ENCODE data around the gene CCDC47. TPM values are rescaled to one million over a fixed set of nuclear protein-coding genes. Genes with fewer than 3 reads are reported as not detected.
"Not testable (repeated sequence)": the region's sequence is repeated elsewhere in the genome, so short reads cannot be mapped to it uniquely, and the experiment has no call there.

CCDC47 gene
- total RNA-seq, 6 experiments from 2014 or later, result 70.5 to 83.2 (median 74.8) TPM

GRCh38 chr17:63735691-63736090 is 37.7 kb downstream of the CCDC47 start:
- Mint-ChIP-seq H3K4me1 (ENCODE audit: low read depth) (peaks cover 5% of the 10 kb centered on the region), H3K4me3 (no peak overlapping the region), H3K9me3 (no peaks in the 10 kb centered on the region), H3K27me3 (ENCODE audit: insufficient read depth) (no peaks in the 10 kb centered on the region), H3K27ac (no peak overlapping the region), H3K36me3 (ENCODE audit: low read depth) (no peaks in the 10 kb centered on the region)
- TF ChIP-seq, protein P1, sequence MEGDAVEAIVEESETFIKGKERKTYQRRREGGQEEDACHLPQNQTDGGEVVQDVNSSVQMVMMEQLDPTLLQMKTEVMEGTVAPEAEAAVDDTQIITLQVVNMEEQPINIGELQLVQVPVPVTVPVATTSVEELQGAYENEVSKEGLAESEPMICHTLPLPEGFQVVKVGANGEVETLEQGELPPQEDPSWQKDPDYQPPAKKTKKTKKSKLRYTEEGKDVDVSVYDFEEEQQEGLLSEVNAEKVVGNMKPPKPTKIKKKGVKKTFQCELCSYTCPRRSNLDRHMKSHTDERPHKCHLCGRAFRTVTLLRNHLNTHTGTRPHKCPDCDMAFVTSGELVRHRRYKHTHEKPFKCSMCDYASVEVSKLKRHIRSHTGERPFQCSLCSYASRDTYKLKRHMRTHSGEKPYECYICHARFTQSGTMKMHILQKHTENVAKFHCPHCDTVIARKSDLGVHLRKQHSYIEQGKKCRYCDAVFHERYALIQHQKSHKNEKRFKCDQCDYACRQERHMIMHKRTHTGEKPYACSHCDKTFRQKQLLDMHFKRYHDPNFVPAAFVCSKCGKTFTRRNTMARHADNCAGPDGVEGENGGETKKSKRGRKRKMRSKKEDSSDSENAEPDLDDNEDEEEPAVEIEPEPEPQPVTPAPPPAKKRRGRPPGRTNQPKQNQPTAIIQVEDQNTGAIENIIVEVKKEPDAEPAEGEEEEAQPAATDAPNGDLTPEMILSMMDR (IDR thresholded peaks at IDR 0.05), result no peak
- no peak for DNase-seq

- TF ChIP-seq, protein P1 (IDR thresholded peaks at IDR 0.05), result no peak
- H3K27ac Mint-ChIP-seq, result no peak overlapping the region
- H3K27me3 Mint-ChIP-seq (ENCODE audit: insufficient read depth), result no peaks in the 10 kb centered on the region
These were observed 51.0 kb downstream of the CCDC47 start for GRCh38 chr17:63722403-63722802.

GRCh38 chr17:63720194-63720593 is 53.2 kb downstream of the CCDC47 start:
- not testable (repeated sequence) for H3K36me3 Mint-ChIP-seq (ENCODE audit: low read depth); H3K4me1 Mint-ChIP-seq (ENCODE audit: low read depth); H3K27me3 Mint-ChIP-seq (ENCODE audit: insufficient read depth); H3K4me3 Mint-ChIP-seq; DNase-seq; H3K27ac Mint-ChIP-seq; H3K9me3 Mint-ChIP-seq

More at GRCh38 chr17:63722403-63722802, 51.0 kb downstream of the CCDC47 start:
- Mint-ChIP-seq H3K36me3 (ENCODE audit: low read depth) (no peaks in the 10 kb centered on the region; the same call in 1 of the 2 replicates), H3K4me1 (ENCODE audit: low read depth) (no peaks in the 10 kb centered on the region; the same call in 1 of the 2 replicates), H3K9me3 (no peaks in the 10 kb centered on the region), H3K4me3 (no peak overlapping the region)
- DNase-seq, result no peak

- Mint-ChIP-seq H3K36me3 (ENCODE audit: low read depth) (peaks cover 9% of the 10 kb centered on the region), H3K27me3 (ENCODE audit: insufficient read depth) (no peaks in the 10 kb centered on the region; the same call in none of the 2 replicates), H3K4me1 (ENCODE audit: low read depth) (peaks cover 16% of the 10 kb centered on the region), H3K9me3 (no peaks in the 10 kb centered on the region), H3K4me3 (no peak overlapping the region), H3K27ac (no peak overlapping the region)
- TF ChIP-seq, protein P1 (IDR thresholded peaks at IDR 0.05), result no peak
- DNase-seq, result no peak
These were observed 54.4 kb downstream of the CCDC47 start for GRCh38 chr17:63718988-63719387.

DNA sequence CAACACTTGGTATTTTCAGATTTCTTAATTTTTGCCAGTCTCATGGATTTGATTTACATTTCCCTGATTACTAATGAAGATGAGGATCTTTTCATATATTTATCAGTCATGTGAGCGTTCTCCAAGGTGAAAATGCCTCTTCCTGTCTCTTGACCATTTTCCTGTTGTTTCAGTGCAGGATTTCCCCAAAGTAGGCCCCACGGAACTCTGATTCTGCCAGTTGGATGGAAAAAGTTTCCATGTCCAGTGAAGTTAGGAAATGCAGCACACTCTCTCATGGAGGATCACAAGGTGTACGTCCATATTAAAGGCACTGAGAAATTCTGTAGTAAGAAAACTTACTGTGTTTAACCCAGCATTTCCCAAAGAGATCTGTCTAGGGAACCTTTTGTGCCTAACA is 57.0 kb downstream of the CCDC47 start:
- Mint-ChIP-seq H3K27ac (no peak overlapping the region), H3K4me3 (no peak overlapping the region), H3K4me1 (ENCODE audit: low read depth) (peaks cover 16% of the 10 kb centered on the region), H3K27me3 (ENCODE audit: insufficient read depth) (peaks cover 1% of the 10 kb centered on the region), H3K9me3 (no peaks in the 10 kb centered on the region), H3K36me3 (ENCODE audit: low read depth) (peaks cover 9% of the 10 kb centered on the region)
- TF ChIP-seq, protein P1 (IDR thresholded peaks at IDR 0.05), result no peak
- DNase-seq, result no peak

GRCh38 chr17:63714550-63715277 is 58.7 kb downstream of the CCDC47 start:
- Mint-ChIP-seq H3K9me3 (no peaks in the 10 kb centered on the region), H3K27ac (peak overlapping the region; percentile 13; the same call in 1 of the 2 replicates), H3K36me3 (ENCODE audit: low read depth) (peaks cover 12% of the 10 kb centered on the region), H3K27me3 (ENCODE audit: insufficient read depth) (peaks cover 1% of the 10 kb centered on the region), H3K4me3 (no peak overlapping the region), H3K4me1 (ENCODE audit: low read depth) (peaks cover 16% of the 10 kb centered on the region)
- TF ChIP-seq, protein P1 (IDR thresholded peaks at IDR 0.05), result no peak
- DNase-seq, result peak; percentile 28
